AG09309 (cell line): Measurements from ENCODE around the gene ACP5.
A peak's percentile ranks its signal among the peaks of the same experiment; 100 is the strongest.

Experiments
- DNase-seq: peaks from one replicate; pipeline ENCODE4 v3.0.0-alpha.2; 2010; ENCODE audit warnings: low read depth
- H3K4me3 ChIP-seq: 2 replicates; pipeline ENCODE4 v1.5.1; 2011; ENCODE audit warnings: mild to moderate bottlenecking, low read depth, low read length, moderate library complexity; ENCODE audit not compliant: control insufficient read depth
- TF ChIP-seq, protein P1 (sequence below): IDR thresholded peaks from 2 replicates; pipeline ENCODE4 v1.5.1; 2011; ENCODE audit warnings: mild to moderate bottlenecking, low read depth, low read length, inconsistent platforms; ENCODE audit not compliant: insufficient read depth, control insufficient read depth; ENCODE audit errors: missing control alignments

The ACP5 gene

DNA sequence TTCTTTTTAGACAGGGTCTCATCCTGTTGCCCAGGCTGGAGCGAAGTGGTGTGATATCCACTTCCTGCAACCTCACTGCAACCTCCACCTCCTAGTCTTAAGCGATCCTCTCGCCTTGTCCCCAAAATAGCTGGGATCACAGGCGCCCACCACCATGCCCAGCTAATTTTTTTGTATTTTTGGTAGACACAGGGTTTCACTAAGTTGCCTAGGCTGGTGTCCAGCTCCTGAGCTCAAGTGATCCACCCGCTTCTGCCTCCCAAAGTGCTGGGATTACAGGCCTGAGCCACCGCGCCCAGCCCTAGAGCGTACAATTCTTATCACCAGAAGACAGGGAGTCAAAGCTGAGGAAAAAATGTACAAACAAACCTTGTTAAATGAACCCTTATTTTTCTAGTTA is 13.9 kb downstream of the ACP5 start:
- TF ChIP-seq, protein P1, sequence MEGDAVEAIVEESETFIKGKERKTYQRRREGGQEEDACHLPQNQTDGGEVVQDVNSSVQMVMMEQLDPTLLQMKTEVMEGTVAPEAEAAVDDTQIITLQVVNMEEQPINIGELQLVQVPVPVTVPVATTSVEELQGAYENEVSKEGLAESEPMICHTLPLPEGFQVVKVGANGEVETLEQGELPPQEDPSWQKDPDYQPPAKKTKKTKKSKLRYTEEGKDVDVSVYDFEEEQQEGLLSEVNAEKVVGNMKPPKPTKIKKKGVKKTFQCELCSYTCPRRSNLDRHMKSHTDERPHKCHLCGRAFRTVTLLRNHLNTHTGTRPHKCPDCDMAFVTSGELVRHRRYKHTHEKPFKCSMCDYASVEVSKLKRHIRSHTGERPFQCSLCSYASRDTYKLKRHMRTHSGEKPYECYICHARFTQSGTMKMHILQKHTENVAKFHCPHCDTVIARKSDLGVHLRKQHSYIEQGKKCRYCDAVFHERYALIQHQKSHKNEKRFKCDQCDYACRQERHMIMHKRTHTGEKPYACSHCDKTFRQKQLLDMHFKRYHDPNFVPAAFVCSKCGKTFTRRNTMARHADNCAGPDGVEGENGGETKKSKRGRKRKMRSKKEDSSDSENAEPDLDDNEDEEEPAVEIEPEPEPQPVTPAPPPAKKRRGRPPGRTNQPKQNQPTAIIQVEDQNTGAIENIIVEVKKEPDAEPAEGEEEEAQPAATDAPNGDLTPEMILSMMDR = no peak
- no peak overlapping the region for H3K4me3 ChIP-seq
- no peak for DNase-seq

DNA sequence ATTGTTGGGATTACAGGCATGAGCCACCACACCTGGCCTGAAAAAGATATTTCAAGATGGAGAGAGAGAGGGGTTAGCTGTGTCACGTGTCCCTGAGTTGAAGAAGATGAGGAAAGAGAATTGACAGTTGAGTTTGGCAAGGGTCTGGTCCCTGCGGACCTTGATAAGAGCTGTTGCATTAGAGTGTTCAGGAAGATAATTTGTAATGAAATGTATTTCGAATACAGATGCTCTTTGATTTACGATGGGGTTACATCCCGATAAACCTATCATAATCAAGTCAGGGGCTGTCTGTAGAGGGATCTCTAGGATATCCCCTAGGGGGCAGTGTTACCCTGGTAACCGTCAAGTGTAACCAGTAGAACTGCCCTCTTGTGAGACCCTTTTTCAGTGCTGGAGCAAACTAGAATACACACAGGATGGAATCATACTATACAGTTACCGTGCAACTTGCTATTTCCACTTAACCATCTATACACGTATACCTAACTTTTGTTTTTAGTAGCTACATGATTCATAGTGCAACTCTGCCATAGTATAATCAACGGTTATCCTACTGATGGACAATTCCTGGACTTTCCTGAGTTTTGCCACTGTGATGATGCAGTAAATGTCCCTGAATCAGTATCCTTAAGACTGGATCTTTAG is 16.9 kb downstream of the ACP5 start:
- TF ChIP-seq, protein P1 = peak; percentile 71
- DNase-seq = peak; percentile 25
- H3K4me3 ChIP-seq = no peak overlapping the region

DNA sequence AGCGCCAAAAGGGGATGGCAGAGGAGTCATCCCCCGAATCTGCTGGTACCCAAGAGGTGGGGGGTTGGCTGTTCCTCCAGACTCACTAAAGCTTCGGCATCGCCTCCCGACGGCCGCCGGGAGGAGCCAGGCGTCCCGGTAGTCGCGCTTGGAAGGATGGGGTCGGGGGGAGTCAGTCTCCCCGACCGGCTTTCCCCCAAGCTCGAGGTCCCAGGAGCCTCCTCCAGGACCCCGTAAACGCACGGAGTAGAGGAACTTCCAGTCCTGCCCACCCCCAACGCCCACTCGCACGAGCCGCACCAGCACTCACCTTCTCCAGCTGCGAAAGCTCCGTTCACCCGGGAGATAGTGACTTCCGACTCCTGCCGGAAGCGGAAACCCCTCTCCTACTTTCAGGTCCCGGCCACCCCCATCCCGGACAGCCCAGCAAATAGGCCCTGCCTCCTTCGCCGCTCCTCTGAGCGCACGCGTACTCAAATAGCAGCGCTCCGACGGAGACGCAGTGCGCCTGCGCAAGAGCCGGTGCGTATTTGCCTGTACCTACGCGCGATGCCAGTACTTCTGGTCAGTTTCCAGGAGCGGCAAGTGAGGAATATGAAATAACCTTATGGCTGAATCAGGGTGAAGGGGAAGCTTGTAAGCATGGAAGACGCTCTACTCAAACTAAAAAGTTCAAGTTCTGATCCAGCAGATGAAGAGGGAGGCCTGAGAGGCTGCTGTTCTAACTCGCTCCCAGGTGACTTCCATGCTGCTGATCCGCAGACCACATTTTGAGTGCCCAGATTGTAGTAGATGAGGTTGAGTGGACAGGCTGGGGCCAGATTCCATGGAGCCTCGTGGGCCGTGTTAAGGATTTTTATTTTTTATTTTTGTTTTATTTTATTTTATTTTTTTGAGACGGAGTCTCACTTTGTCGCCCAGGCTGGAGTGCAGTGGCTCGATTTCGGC is 18.3 kb downstream of the ACP5 start, which contains the start of gene ELOF1:
TSS of gene ELOF1 (minus strand) at position 350 of the 948 bp plus-strand sequence. CDS start 4,883 bp downstream, outside the sequence.
- peak within 1 kb of the TSS; percentile 90 for H3K4me3 ChIP-seq
- DNase-seq = peak; percentile 88
- TF ChIP-seq, protein P1 = peak; percentile 31

- DNase-seq = no peak
- TF ChIP-seq, protein P1 = no peak
- H3K4me3 ChIP-seq = no peak overlapping the region
These were observed 20.6 kb downstream of the ACP5 start for GRCh38 chr19:11556634-11557420.

GRCh38 chr19:11555246-11555645 is 22.2 kb downstream of the ACP5 start:
- no peak overlapping the region for H3K4me3 ChIP-seq
- TF ChIP-seq, protein P1 = no peak
- DNase-seq = no peak

- H3K4me3 ChIP-seq = no peak overlapping the region
- DNase-seq = no peak
- TF ChIP-seq, protein P1 = no peak
These were observed 23.3 kb downstream of the ACP5 start for GRCh38 chr19:11554160-11554559.
